DOHH2 (cell line): ENCODE data around the gene NANOS1.

Source experiments
- H3F3A ChIP-seq: fragments of 200-600 bp; sonication (generic), shearing (Covaris generic); 2 replicates; pipeline ENCODE4 v1.6.0; 2016; ENCODE audit warnings: antibody characterized with exemption, mild to moderate bottlenecking; ENCODE audit not compliant: control insufficient read depth, insufficient read depth
- H3K27ac ChIP-seq: fragments of 200-600 bp; sonication (generic); 2 replicates; pipeline ENCODE4 v1.5.1; 2014; ENCODE audit warnings: low read depth, mild to moderate bottlenecking, low read length, moderate library complexity
- H3K27me3 ChIP-seq: fragments of 200-600 bp; sonication (generic); 2 replicates; pipeline ENCODE4 v1.6.1; 2014; ENCODE audit warnings: mild to moderate bottlenecking, low read length, mixed read lengths; ENCODE audit not compliant: control insufficient read depth
- H3K36me3 ChIP-seq: fragments of 200-600 bp; sonication (generic); 2 replicates; pipeline ENCODE4 v1.6.1; 2014; ENCODE audit warnings: mild to moderate bottlenecking, low read length, moderate library complexity, mixed read lengths; ENCODE audit not compliant: control insufficient read depth
- H3K4me1 ChIP-seq: fragments of 200-600 bp; sonication (generic); 2 replicates; pipeline ENCODE4 v1.6.1; 2014; ENCODE audit warnings: mild to moderate bottlenecking, low read length, mixed read lengths; ENCODE audit not compliant: control insufficient read depth
- H3K4me2 ChIP-seq: fragments of 200-600 bp; sonication (generic); 2 replicates; pipeline ENCODE4 v1.6.0; 2014; ENCODE audit warnings: mild to moderate bottlenecking, low read length, moderate library complexity
- H3K4me3 ChIP-seq: fragments of 200-600 bp; sonication (generic); 2 replicates; pipeline ENCODE4 v1.5.1; 2014; ENCODE audit warnings: mild to moderate bottlenecking, low read length, mixed read lengths
- H3K79me2 ChIP-seq: fragments of 200-600 bp; sonication (generic); 2 replicates; pipeline ENCODE4 v1.6.1; 2014; ENCODE audit warnings: mild to moderate bottlenecking, low read length, mixed read lengths; ENCODE audit not compliant: control insufficient read depth
- H3K9me2 ChIP-seq: fragments of 200-600 bp; sonication (generic); replicated peaks from 2 replicates; pipeline ENCODE4 v1.6.1; 2014; ENCODE audit warnings: mild to moderate bottlenecking, low read length, mixed read lengths; ENCODE audit not compliant: control insufficient read depth
- H3K9me3 ChIP-seq: fragments of 200-600 bp; sonication (generic); 2 replicates; pipeline ENCODE4 v1.6.1; 2014; ENCODE audit warnings: antibody characterized with exemption, low read length, mixed read lengths; ENCODE audit not compliant: control insufficient read depth, insufficient read depth
- H4K20me1 ChIP-seq: fragments of 200-600 bp; sonication (generic); 2 replicates; pipeline ENCODE4 v1.6.0; 2014; ENCODE audit warnings: low read depth, mild to moderate bottlenecking, antibody characterized with exemption, low read length, moderate library complexity; ENCODE audit not compliant: control insufficient read depth, insufficient read depth
- CTCF ChIP-seq: fragments of 200-600 bp; sonication (generic); IDR thresholded peaks from one replicate; pipeline ENCODE4 v1.5.1; 2014; ENCODE audit warnings: antibody characterized with exemption, mild to moderate bottlenecking, low read depth, low read length; ENCODE audit not compliant: poor library complexity, severe bottlenecking
- EZH2phosphoT487 ChIP-seq: fragments of 200-600 bp; sonication (generic); IDR thresholded peaks from 2 replicates; pipeline ENCODE4 v1.6.1; 2017; ENCODE audit warnings: borderline replicate concordance, mild to moderate bottlenecking, antibody characterized with exemption, low read length, moderate library complexity, mixed read lengths

NANOS1 gene

GRCh38 chr10:119058010-119058409 is 28.5 kb downstream of the NANOS1 start:
- Histone ChIP-seq H3K4me2 (no peak overlapping the region), H3K4me1 (peaks cover 24% of the 10 kb centered on the region), H3K9me3 (no peaks in the 10 kb centered on the region), H3K4me3 (no peak overlapping the region), H3K36me3 (peaks cover 98% of the 10 kb centered on the region), H3K9me2 (no peaks in the 10 kb centered on the region), H3K27ac (no peak overlapping the region), H3K27me3 (no peaks in the 10 kb centered on the region), H4K20me1 (peaks cover 15% of the 10 kb centered on the region), H3F3A (peaks cover 59% of the 10 kb centered on the region), H3K79me2 (peaks cover 88% of the 10 kb centered on the region)
- TF ChIP-seq CTCF, result no peak
- no peak for TF ChIP-seq EZH2phosphoT487

- H3K4me2 ChIP-seq, result no peak overlapping the region
- peaks cover 91% of the 10 kb centered on the region for H3K79me2 ChIP-seq
- H3K27me3 ChIP-seq, result no peaks in the 10 kb centered on the region
- peaks cover 15% of the 10 kb centered on the region for H4K20me1 ChIP-seq
- no peak overlapping the region for H3K4me3 ChIP-seq
- H3F3A ChIP-seq, result peaks cover 61% of the 10 kb centered on the region
- H3K9me2 ChIP-seq, result no peaks in the 10 kb centered on the region
- H3K4me1 ChIP-seq, result peaks cover 16% of the 10 kb centered on the region
- peaks cover 98% of the 10 kb centered on the region for H3K36me3 ChIP-seq
- no peak for TF ChIP-seq EZH2phosphoT487
- TF ChIP-seq CTCF, result no peak
- no peaks in the 10 kb centered on the region for H3K9me3 ChIP-seq
- H3K27ac ChIP-seq, result no peak overlapping the region
Observed at GRCh38 chr10:119059557-119059956, 30.0 kb downstream of the NANOS1 start.

GRCh38 chr10:119060107-119060506 is 30.6 kb downstream of the NANOS1 start:
- no peak overlapping the region for H3K4me2 ChIP-seq
- H3K27me3 ChIP-seq, result no peaks in the 10 kb centered on the region
- H4K20me1 ChIP-seq, result peaks cover 15% of the 10 kb centered on the region
- H3K27ac ChIP-seq, result no peak overlapping the region
- peaks cover 98% of the 10 kb centered on the region for H3K36me3 ChIP-seq
- H3K79me2 ChIP-seq, result peaks cover 91% of the 10 kb centered on the region
- no peaks in the 10 kb centered on the region for H3K9me2 ChIP-seq
- no peak for TF ChIP-seq CTCF
- no peak for TF ChIP-seq EZH2phosphoT487
- peaks cover 60% of the 10 kb centered on the region for H3F3A ChIP-seq
- H3K9me3 ChIP-seq, result no peaks in the 10 kb centered on the region
- peaks cover 16% of the 10 kb centered on the region for H3K4me1 ChIP-seq
- H3K4me3 ChIP-seq, result no peak overlapping the region
